HEK293T (cell line): ENCODE data around the gene GJC3.

Experiments used
- ARNT ChIP-seq: fragments of 450-650 bp; IDR thresholded peaks from 2 replicates; pipeline ENCODE4 v1.6.1; 2017; ENCODE audit warnings: mild to moderate bottlenecking
- BHLHE40 ChIP-seq: fragments of 450-650 bp; IDR thresholded peaks from 2 replicates; pipeline ENCODE4 v1.6.1; 2016; ENCODE audit warnings: mild to moderate bottlenecking, moderate library complexity, borderline replicate concordance
- FOXA1 ChIP-seq: fragments of 450-650 bp; IDR thresholded peaks from 2 replicates; pipeline ENCODE4 v1.6.1; 2016; ENCODE audit warnings: mild to moderate bottlenecking
- NFRKB ChIP-seq: fragments of 450-650 bp; IDR thresholded peaks from 2 replicates; pipeline ENCODE4 v1.6.1; 2016; ENCODE audit warnings: mild to moderate bottlenecking, moderate library complexity
- TARDBP ChIP-seq: fragments of 450-650 bp; IDR thresholded peaks from 2 replicates; pipeline ENCODE4 v1.6.1; 2016
- ZNF384 ChIP-seq: fragments of 450-650 bp; IDR thresholded peaks from 2 replicates; pipeline ENCODE4 v1.6.1; 2016
- TF ChIP-seq, protein P1 (sequence below): fragments of 450-650 bp; IDR thresholded peaks from 2 replicates; pipeline ENCODE4 v1.6.1; 2016

DNA sequence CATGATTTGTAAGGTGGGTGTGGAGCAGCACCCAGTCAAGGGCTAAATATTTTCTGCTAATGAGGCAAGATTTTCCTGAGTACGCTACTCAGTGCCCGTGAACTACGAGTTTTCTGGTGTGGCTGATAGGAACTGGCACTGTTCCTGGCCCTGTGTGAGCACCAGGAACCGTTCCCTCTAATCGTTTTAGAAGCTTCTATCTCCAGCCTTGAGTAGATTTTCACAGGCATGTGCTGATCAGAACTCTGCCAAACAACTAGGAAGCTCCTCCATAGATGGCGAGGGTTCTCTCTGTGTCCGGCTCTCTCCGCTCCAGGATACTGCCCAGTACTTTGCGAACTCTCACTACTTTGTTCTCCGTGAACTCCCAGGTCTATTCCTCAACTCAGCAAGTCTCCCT lies 27.8 kb downstream of the GJC3 start:
- TF ChIP-seq BHLHE40 (no peak), ZNF384 (no peak), ARNT (no peak), TARDBP (no peak), FOXA1 (no peak), NFRKB (no peak)
- TF ChIP-seq, protein P1, sequence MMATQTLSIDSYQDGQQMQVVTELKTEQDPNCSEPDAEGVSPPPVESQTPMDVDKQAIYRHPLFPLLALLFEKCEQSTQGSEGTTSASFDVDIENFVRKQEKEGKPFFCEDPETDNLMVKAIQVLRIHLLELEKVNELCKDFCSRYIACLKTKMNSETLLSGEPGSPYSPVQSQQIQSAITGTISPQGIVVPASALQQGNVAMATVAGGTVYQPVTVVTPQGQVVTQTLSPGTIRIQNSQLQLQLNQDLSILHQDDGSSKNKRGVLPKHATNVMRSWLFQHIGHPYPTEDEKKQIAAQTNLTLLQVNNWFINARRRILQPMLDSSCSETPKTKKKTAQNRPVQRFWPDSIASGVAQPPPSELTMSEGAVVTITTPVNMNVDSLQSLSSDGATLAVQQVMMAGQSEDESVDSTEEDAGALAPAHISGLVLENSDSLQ = no peak
